Large intestine (tissue), 3 donors: ENCODE results near the gene MECP2. TPM values are rescaled to one million over a fixed set of nuclear protein-coding genes. Genes with fewer than 3 reads are reported as not detected.

Source experiments
- DNase-seq, 2 donors: peaks; one replicate each; pipeline versions ENCODE4 v3.0.0 to v3.0.0-alpha.2; 2013
- H3K27ac ChIP-seq: one replicate; pipeline ENCODE4 v1.5.1; 2013; ENCODE audit warnings: low read length
- H3K27me3 ChIP-seq: 2 replicates; pipeline ENCODE4 v1.6.1; 2013; ENCODE audit warnings: low read length; ENCODE audit not compliant: control insufficient read depth, insufficient read depth
- H3K36me3 ChIP-seq: 2 replicates; pipeline ENCODE4 v1.6.1; 2013; ENCODE audit warnings: low read length; ENCODE audit not compliant: control insufficient read depth, insufficient read depth
- H3K4me1 ChIP-seq: one replicate; pipeline ENCODE4 v1.6.1; 2013; ENCODE audit warnings: low read length; ENCODE audit not compliant: control insufficient read depth, insufficient read depth
- H3K4me3 ChIP-seq: one replicate; pipeline ENCODE4 v1.5.1; 2013; ENCODE audit warnings: low read length
- H3K9me3 ChIP-seq: one replicate; pipeline ENCODE4 v1.6.1; 2013; ENCODE audit warnings: mild to moderate bottlenecking, low read depth, low read length, moderate library complexity; ENCODE audit not compliant: control insufficient read depth
- WGBS: methylation state at CpG from one replicate; pipeline ENCODE4 v1.1.5; 2013; ENCODE audit warnings: low lambda C conversion rate; ENCODE audit not compliant: insufficient coverage; 5-methylcytosine and 5-hydroxymethylcytosine counted together
- polyA plus RNA-seq: library from polyadenylated mRNA; unstranded; fragments of 120-200 nt; gene quantifications from one replicate; pipeline ENCODE4 v1.2.1, GENCODE V29; 2013

Gene MECP2
- polyA plus RNA-seq, 1 donor = 19.4 TPM

DNA sequence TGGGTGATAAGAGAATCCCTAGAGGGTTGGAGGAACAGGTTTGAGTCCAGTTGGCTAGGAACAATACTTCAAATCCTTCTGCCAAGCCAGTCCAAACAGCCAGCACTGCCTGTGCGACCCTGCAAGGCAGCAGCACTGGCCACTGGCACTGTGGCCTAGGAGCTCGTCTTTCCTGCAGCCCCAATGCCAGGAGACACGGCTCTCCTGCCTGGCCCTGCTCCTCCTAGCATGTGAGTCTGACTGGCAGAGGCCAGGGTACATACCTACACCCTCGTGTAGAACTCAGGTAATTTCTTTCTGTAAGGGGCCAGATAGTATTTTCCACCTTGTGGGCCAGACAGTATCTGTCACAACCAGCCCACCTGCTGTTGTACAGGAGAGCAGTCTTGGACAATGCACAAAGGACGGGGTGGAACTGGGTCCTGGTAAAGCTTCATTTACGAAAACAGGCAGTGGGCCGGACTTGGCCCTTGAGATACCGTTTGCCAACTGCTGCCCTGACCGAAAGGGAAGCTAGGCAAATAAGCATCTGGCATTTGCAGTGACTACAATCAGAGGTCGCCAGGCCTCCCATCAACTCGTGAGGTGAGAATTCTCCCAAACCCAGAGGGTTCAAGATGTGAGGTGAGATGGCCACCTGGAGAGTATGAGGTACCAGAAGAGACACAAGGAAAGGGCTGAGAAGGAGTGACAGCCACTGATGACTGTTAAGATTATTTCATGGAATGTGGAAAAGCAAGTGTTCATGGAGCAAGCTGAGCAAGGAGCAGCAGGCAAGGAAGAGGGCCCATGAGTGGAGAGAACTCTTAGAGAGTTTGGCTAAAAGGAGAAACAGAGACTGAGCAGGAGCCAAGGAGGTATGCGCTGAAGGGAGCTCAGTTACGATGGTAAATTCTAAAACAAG, 48.1 kb downstream of the MECP2 start:
- no peaks in the 10 kb centered on the region for H3K4me1 ChIP-seq
- no peak for DNase-seq
- no peak overlapping the region for H3K4me3 ChIP-seq
- H3K36me3 ChIP-seq = peaks cover 9% of the 10 kb centered on the region
- no peak overlapping the region for H3K27ac ChIP-seq
- H3K27me3 ChIP-seq = no peaks in the 10 kb centered on the region
- WGBS = no CpG with 5 or more reads among the region's 13 CpGs
- H3K9me3 ChIP-seq = no peaks in the 10 kb centered on the region

DNA sequence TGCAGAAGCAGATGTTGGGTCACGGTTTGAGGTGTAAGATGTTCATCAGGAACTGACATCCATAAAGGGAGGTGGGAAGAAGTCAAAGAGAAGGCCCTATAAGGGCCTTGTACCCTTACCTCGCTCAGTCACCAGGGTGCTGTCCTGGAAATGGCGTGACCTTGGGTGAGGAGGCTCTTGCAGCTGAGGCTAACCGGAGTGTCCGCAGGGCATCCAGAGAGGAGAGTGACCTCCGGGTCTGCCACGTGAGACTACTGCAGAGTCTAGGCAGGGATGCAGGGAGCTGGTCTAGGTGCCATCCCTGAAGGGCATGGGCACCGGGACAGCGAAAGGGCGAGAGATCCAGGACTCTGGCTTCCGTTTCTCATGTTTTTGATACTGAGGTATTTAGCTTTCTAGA, 49.1 kb downstream of the MECP2 start:
- WGBS = no CpG with 5 or more reads among the region's 11 CpGs
- H3K36me3 ChIP-seq = peaks cover 9% of the 10 kb centered on the region
- no peaks in the 10 kb centered on the region for H3K27me3 ChIP-seq
- no peak overlapping the region for H3K27ac ChIP-seq
- H3K4me1 ChIP-seq = no peaks in the 10 kb centered on the region
- DNase-seq = no peak
- H3K9me3 ChIP-seq = no peaks in the 10 kb centered on the region
- H3K4me3 ChIP-seq = no peak overlapping the region

- WGBS = no CpG with 5 or more reads among the region's 4 CpGs
These were observed 50.4 kb downstream of the MECP2 start for GRCh38 chrX:154046940-154047610.

GRCh38 chrX:154046031-154046781, 51.3 kb downstream of the MECP2 start:
- Histone ChIP-seq H3K27ac (peak overlapping the region; percentile 28), H3K36me3 (peaks cover 8% of the 10 kb centered on the region), H3K27me3 (no peaks in the 10 kb centered on the region), H3K9me3 (no peaks in the 10 kb centered on the region), H3K4me3 (no peak overlapping the region), H3K4me1 (no peaks in the 10 kb centered on the region)
- DNase-seq = peak; percentile 24 to 42
- 0% methylated on average over 2 of the region's 10 CpGs for WGBS

More at GRCh38 chrX:154046940-154047610, 50.4 kb downstream of the MECP2 start:
- Histone ChIP-seq H3K9me3 (no peaks in the 10 kb centered on the region), H3K36me3 (peaks cover 9% of the 10 kb centered on the region), H3K27me3 (no peaks in the 10 kb centered on the region), H3K4me3 (no peak overlapping the region), H3K4me1 (no peaks in the 10 kb centered on the region), H3K27ac (peak overlapping the region; percentile 28)
- DNase-seq = no peak

- Histone ChIP-seq H3K4me1 (no peaks in the 10 kb centered on the region), H3K36me3 (peaks cover 9% of the 10 kb centered on the region), H3K27me3 (no peaks in the 10 kb centered on the region), H3K27ac (no peak overlapping the region), H3K4me3 (no peak overlapping the region), H3K9me3 (no peaks in the 10 kb centered on the region)
- WGBS = no CpG with 5 or more reads among the region's 6 CpGs
- no peak for DNase-seq
These were observed 53.4 kb downstream of the MECP2 start for GRCh38 chrX:154044091-154044490.

GRCh38 chrX:154043003-154043763, 54.3 kb downstream of the MECP2 start:
- no peaks in the 10 kb centered on the region for H3K9me3 ChIP-seq
- no peak for DNase-seq
- WGBS = 100% methylated on average over 1 of the region's 5 CpGs
- peaks cover 5% of the 10 kb centered on the region for H3K36me3 ChIP-seq
- no peaks in the 10 kb centered on the region for H3K27me3 ChIP-seq
- no peak overlapping the region for H3K4me3 ChIP-seq
- no peak overlapping the region for H3K27ac ChIP-seq
- H3K4me1 ChIP-seq = no peaks in the 10 kb centered on the region

- peak overlapping the region; percentile 35 for H3K27ac ChIP-seq
These were observed 56.7 kb downstream of the MECP2 start for GRCh38 chrX:154040863-154041262.

DNA sequence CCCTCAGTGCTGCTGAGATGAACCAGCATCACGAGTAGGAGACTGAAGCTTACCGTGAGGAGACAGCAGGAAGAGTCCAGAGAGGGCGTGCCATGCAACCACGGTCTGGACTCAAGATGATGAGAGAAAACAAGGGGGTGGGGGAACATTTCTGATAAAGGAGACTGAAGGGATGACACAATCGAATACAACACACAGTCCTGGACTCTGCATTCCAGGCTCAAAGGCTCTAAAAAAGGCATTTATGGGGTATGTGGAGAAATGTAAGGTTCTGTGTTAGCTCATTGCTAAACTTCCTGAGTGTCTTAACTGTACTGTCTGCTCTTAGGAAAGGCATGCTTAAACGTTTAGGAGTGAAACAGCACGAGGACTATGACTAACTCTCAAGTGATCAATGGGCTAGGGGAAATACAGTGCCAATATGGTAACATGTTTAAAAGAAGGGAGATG, 57.2 kb downstream of the MECP2 start:
- Histone ChIP-seq H3K36me3 (peaks cover 2% of the 10 kb centered on the region), H3K27ac (peak overlapping the region; percentile 50), H3K27me3 (no peaks in the 10 kb centered on the region), H3K9me3 (no peaks in the 10 kb centered on the region), H3K4me1 (no peaks in the 10 kb centered on the region), H3K4me3 (no peak overlapping the region)
- WGBS = no CpG with 5 or more reads among the region's 7 CpGs
- peak; percentile 34 to 39 for DNase-seq

More at GRCh38 chrX:154040863-154041262, 56.7 kb downstream of the MECP2 start:
- Histone ChIP-seq H3K36me3 (peaks cover 2% of the 10 kb centered on the region), H3K4me1 (no peaks in the 10 kb centered on the region), H3K27me3 (no peaks in the 10 kb centered on the region), H3K4me3 (no peak overlapping the region), H3K9me3 (no peaks in the 10 kb centered on the region)
- DNase-seq = no peak
- WGBS = no CpG with 5 or more reads among the region's 13 CpGs

DNA sequence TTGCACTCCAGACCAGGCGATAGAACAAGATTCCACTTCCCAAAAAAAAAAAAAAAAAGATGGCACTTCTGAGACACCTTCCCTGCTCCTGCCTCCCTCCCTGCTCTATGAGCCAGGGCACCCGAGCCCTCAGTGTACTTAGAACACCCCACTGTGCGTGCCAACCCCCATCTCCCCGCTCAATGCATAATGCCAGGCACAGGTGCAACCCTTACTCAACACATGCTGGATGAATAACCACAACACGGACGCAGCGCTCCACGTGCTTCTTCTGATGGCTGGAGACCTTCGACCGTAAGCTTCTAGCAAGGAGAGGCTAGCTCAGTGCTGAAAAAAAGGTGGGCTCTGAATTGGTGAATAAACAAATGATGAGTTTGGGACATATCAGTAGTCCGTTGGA, 57.9 kb downstream of the MECP2 start:
- no CpG with 5 or more reads among the region's 11 CpGs for WGBS
- no peaks in the 10 kb centered on the region for H3K4me1 ChIP-seq
- H3K9me3 ChIP-seq = no peaks in the 10 kb centered on the region

More for the DNA sequence above, 57.9 kb downstream of the MECP2 start:
- no peak for DNase-seq
- Histone ChIP-seq H3K4me3 (no peak overlapping the region), H3K27ac (peak overlapping the region; percentile 50), H3K27me3 (no peaks in the 10 kb centered on the region), H3K36me3 (peaks cover 4% of the 10 kb centered on the region)
